Spleen (tissue), 7 donors: ENCODE data around the gene SARS1.

Source experiments
- CTCF ChIP-seq, 11 experiments: fragments of 200-600 bp in 7 of 11; fragments of 450-650 bp in 4 of 11; sonication (generic) in 4 of 11; IDR thresholded peaks in 8 of 11; conservative IDR thresholded peaks in 3 of 11; 1 replicate in 7 of 11; 2 replicates in 4 of 11; pipeline versions ENCODE4 v1.4.0 to v1.8.0; 2016 to 2021; ENCODE audit warnings: antibody characterized with exemption in 11 of 11, inconsistent platforms in 4 of 11, mild to moderate bottlenecking in 1 of 11
- POLR2A ChIP-seq, 3 donors: fragments of 450-650 bp; IDR thresholded peaks; one replicate each; pipeline ENCODE4 v1.5.1; 2017; ENCODE audit warnings: antibody characterized with exemption in 3 of 3, mild to moderate bottlenecking in 1 of 3
- donor health status: DM: no; HTN: no; CAD: no; lungs with moderate emphysema.
- donor health status: DM: no; HTN: no; CAD: no.
- donor health status: DM: no; HTN: no; CAD: no.

GRCh38 chr1:109231066-109231465, 17.3 kb downstream of the SARS1 start:
- TF ChIP-seq CTCF (IDR thresholded peaks at IDR 0.05 in 8 of 11, conservative IDR thresholded peaks at IDR 0.05 in 3 of 11) = no peak
- no peak for TF ChIP-seq POLR2A (IDR thresholded peaks at IDR 0.05)
